Kidney glomerular epithelial cell (primary cell): ENCODE data around the gene MAP9.
"Not testable (repeated sequence)": the region's sequence is repeated elsewhere in the genome, so short reads cannot be mapped to it uniquely, and the experiment has no call there.

ENCODE experiments used
- DNase-seq: peaks from one replicate; lab custom pipeline; 2025; lab: John Stamatoyannopoulos, UW

MAP9 gene

GRCh38 chr4:155342142-155342541 lies 34.6 kb downstream of the MAP9 start:
- DNase-seq = peak; percentile 57

GRCh38 chr4:155339999-155340398 lies 36.8 kb downstream of the MAP9 start:
- no peak for DNase-seq

- DNase-seq = no peak
Observed at GRCh38 chr4:155339588-155339987, 37.2 kb downstream of the MAP9 start.

- DNase-seq = no peak
Observed at GRCh38 chr4:155338196-155338595, 38.6 kb downstream of the MAP9 start.

GRCh38 chr4:155336242-155336641 lies 40.5 kb downstream of the MAP9 start:
- DNase-seq = no peak

- no peak for DNase-seq
Observed at GRCh38 chr4:155331478-155331877, 45.3 kb downstream of the MAP9 start.

GRCh38 chr4:155322782-155323181 lies 54.0 kb downstream of the MAP9 start:
- DNase-seq = no peak

GRCh38 chr4:155321006-155321405 lies 55.8 kb downstream of the MAP9 start:
- DNase-seq = no peak

GRCh38 chr4:155319516-155319915 lies 57.2 kb downstream of the MAP9 start:
- no peak for DNase-seq

GRCh38 chr4:155312027-155312426 lies 64.7 kb downstream of the MAP9 start:
- not testable (repeated sequence) for DNase-seq

GRCh38 chr4:155307731-155308277 lies 69.0 kb downstream of the MAP9 start:
- DNase-seq = no peak

- no peak for DNase-seq
Observed at GRCh38 chr4:155305619-155306018, 71.1 kb downstream of the MAP9 start.

GRCh38 chr4:155304375-155304774 lies 72.4 kb downstream of the MAP9 start:
- DNase-seq = no peak

GRCh38 chr4:155299103-155299502 lies 77.7 kb downstream of the MAP9 start:
- DNase-seq = no peak
